Measurements from ENCODE around the gene RCVRN. TPM values are rescaled to one million over a fixed set of nuclear protein-coding genes. Genes with fewer than 3 reads are reported as not detected.

Gene RCVRN
- polyA plus RNA-seq, 1 experiment, result not detected

- no peak for TF ChIP-seq CTCF (IDR thresholded peaks at IDR 0.05; ENCODE audit: insufficient read depth, low read depth, low read length)
- POLR2A ChIA-PET, result no interaction called here
- Histone ChIP-seq H3K36me3 (ENCODE audit: control insufficient read depth, insufficient read depth, low read length) (no peaks in the 10 kb centered on the region), H3K27me3 (ENCODE audit: control insufficient read depth, insufficient read depth, low read length) (no peaks in the 10 kb centered on the region), H3K4me3 (ENCODE audit: low read depth, low read length) (no peak overlapping the region)
- DNase-seq (ENCODE audit: low read depth), result no peak
- CTCF ChIA-PET, result no interaction called here
Observed at GRCh38 chr17:9862220-9862619, 42.9 kb downstream of the RCVRN start.

- H3K27me3 ChIP-seq (ENCODE audit: control insufficient read depth, insufficient read depth, low read length), result no peaks in the 10 kb centered on the region
- no peak for TF ChIP-seq CTCF (IDR thresholded peaks at IDR 0.05; ENCODE audit: insufficient read depth, low read depth, low read length)
- no peaks in the 10 kb centered on the region for H3K36me3 ChIP-seq (ENCODE audit: control insufficient read depth, insufficient read depth, low read length)
- POLR2A ChIA-PET, result no interaction called here
- DNase-seq (ENCODE audit: low read depth), result no peak
- H3K4me3 ChIP-seq (ENCODE audit: low read depth, low read length), result no peak overlapping the region
- CTCF ChIA-PET, result no interaction called here
Observed at GRCh38 chr17:9860851-9861250, 44.2 kb downstream of the RCVRN start.

- Histone ChIP-seq H3K4me3 (ENCODE audit: low read depth, low read length) (no peak overlapping the region), H3K27me3 (ENCODE audit: control insufficient read depth, insufficient read depth, low read length) (no peaks in the 10 kb centered on the region), H3K36me3 (ENCODE audit: control insufficient read depth, insufficient read depth, low read length) (no peaks in the 10 kb centered on the region)
- ChIA-PET POLR2A (no interaction called here), CTCF (no interaction called here)
- no peak for DNase-seq (ENCODE audit: low read depth)
- TF ChIP-seq CTCF (IDR thresholded peaks at IDR 0.05; ENCODE audit: insufficient read depth, low read depth, low read length), result no peak
Observed at GRCh38 chr17:9859781-9860180, 45.3 kb downstream of the RCVRN start.

GRCh38 chr17:9855036-9855435 lies 50.0 kb downstream of the RCVRN start:
- TF ChIP-seq CTCF (IDR thresholded peaks at IDR 0.05; ENCODE audit: insufficient read depth, low read depth, low read length), result no peak
- ChIA-PET POLR2A (no interaction called here), CTCF (interaction anchor here (0.6 to 1.6 kb wide), 2 partner anchors 8 to 862 kb away, joined by 3 to 6 read pairs; no protein-coding TSS in a partner anchor)
- no peak for DNase-seq (ENCODE audit: low read depth)
- Histone ChIP-seq H3K36me3 (ENCODE audit: control insufficient read depth, insufficient read depth, low read length) (no peaks in the 10 kb centered on the region), H3K4me3 (ENCODE audit: low read depth, low read length) (no peak overlapping the region), H3K27me3 (ENCODE audit: control insufficient read depth, insufficient read depth, low read length) (0 out of 2 replicates have a peak, but pooled peaks cover 1% of the 10 kb centered on the region)

GRCh38 chr17:9854255-9854654 lies 50.8 kb downstream of the RCVRN start:
- no peak for DNase-seq (ENCODE audit: low read depth)
- TF ChIP-seq CTCF (IDR thresholded peaks at IDR 0.05; ENCODE audit: insufficient read depth, low read depth, low read length), result no peak
- ChIA-PET POLR2A (no interaction called here), CTCF (no interaction called here)
- 0 out of 2 replicates have a peak, but pooled peaks cover 1% of the 10 kb centered on the region for H3K27me3 ChIP-seq (ENCODE audit: control insufficient read depth, insufficient read depth, low read length)
- H3K36me3 ChIP-seq (ENCODE audit: control insufficient read depth, insufficient read depth, low read length), result no peaks in the 10 kb centered on the region
- no peak overlapping the region for H3K4me3 ChIP-seq (ENCODE audit: low read depth, low read length)

Data from BJ (cell line).